Endothelial cell (in vitro differentiated cells): ENCODE results near the gene ADAM12. TPM values are rescaled to one million over a fixed set of nuclear protein-coding genes. Genes with fewer than 3 reads are reported as not detected.

ENCODE experiments used
- DNase-seq: peaks from one replicate; pipeline ENCODE4 v3.0.0; 2021; ENCODE audit warnings: low spot score
- H3K27ac Mint-ChIP-seq: one replicate; pipeline ENCODE4 v1.8.0; 2021; ENCODE audit warnings: mixed read lengths, inconsistent platforms; ENCODE audit not compliant: unreplicated experiment
- H3K27me3 Mint-ChIP-seq: one replicate; pipeline ENCODE4 v1.8.0; 2021; ENCODE audit warnings: mild to moderate bottlenecking, moderate library complexity, mixed read lengths, inconsistent platforms; ENCODE audit not compliant: unreplicated experiment
- H3K36me3 Mint-ChIP-seq: one replicate; pipeline ENCODE4 v1.8.0; 2021; ENCODE audit warnings: mild to moderate bottlenecking, low read depth, mixed read lengths, inconsistent platforms; ENCODE audit not compliant: unreplicated experiment
- H3K4me1 Mint-ChIP-seq: one replicate; pipeline ENCODE4 v1.8.0; 2021; ENCODE audit warnings: mild to moderate bottlenecking, mixed read lengths, inconsistent platforms; ENCODE audit not compliant: unreplicated experiment
- H3K4me3 Mint-ChIP-seq: one replicate; pipeline ENCODE4 v1.8.0; 2021; ENCODE audit warnings: mild to moderate bottlenecking, mixed read lengths, inconsistent platforms; ENCODE audit not compliant: unreplicated experiment
- H3K9me3 Mint-ChIP-seq: one replicate; pipeline ENCODE4 v1.8.0; 2021; ENCODE audit warnings: mixed read lengths, inconsistent platforms; ENCODE audit not compliant: unreplicated experiment
- total RNA-seq: library from RNA; stranded (reverse); fragmentation: NEBNext Ultra II Directional; extraction: Animal tissue kit (Norgen Biotek cat#: 25700); gene quantifications from one replicate; pipeline ENCODE4 v1.2.1, GENCODE V29; 2021; ENCODE audit not compliant: unreplicated experiment
- TF ChIP-seq, protein P1 (sequence below): fragments of 200-600 bp; sonication (generic); IDR thresholded peaks from one replicate; pipeline ENCODE4 v1.5.0; 2021; ENCODE audit warnings: antibody characterized with exemption; ENCODE audit not compliant: unreplicated experiment

ADAM12 gene
- total RNA-seq, 1 donor from 2014 or later: 9.0 TPM

DNA sequence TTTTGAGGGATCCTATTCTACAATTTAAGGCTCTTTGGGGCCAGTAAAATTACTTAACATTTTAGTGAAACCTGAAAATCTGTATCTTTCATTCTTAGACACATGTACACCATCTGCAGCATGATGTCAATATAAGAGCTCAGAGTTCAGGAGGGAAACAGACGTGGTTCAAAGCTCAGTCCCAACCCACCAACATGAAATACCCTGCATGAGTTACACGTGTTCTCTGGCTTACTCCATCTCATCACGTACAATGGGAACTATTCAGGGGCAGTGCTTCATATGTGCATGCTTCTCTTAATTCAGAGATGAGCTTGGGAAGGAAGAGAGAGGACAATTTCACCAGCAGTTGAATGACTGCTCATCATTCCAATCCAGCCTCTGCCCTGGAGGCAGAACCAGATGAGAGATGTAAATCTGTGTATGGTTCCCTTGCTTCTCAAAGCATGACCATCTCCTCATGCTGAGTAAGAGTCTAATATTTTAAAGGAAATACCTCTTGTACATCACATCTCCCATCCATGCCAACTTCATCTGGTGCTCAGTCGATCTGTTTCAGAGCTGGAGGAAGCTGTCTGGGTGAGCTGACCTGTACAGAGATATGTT, 29.0 kb upstream of the ADAM12 start:
- Mint-ChIP-seq H3K9me3 (no peaks in the 10 kb centered on the region), H3K36me3 (no peaks in the 10 kb centered on the region)

GRCh38 chr10:126409821-126410220, 21.5 kb upstream of the ADAM12 start:
- no peak overlapping the region for H3K4me3 Mint-ChIP-seq
- no peak for DNase-seq
- TF ChIP-seq, protein P1, sequence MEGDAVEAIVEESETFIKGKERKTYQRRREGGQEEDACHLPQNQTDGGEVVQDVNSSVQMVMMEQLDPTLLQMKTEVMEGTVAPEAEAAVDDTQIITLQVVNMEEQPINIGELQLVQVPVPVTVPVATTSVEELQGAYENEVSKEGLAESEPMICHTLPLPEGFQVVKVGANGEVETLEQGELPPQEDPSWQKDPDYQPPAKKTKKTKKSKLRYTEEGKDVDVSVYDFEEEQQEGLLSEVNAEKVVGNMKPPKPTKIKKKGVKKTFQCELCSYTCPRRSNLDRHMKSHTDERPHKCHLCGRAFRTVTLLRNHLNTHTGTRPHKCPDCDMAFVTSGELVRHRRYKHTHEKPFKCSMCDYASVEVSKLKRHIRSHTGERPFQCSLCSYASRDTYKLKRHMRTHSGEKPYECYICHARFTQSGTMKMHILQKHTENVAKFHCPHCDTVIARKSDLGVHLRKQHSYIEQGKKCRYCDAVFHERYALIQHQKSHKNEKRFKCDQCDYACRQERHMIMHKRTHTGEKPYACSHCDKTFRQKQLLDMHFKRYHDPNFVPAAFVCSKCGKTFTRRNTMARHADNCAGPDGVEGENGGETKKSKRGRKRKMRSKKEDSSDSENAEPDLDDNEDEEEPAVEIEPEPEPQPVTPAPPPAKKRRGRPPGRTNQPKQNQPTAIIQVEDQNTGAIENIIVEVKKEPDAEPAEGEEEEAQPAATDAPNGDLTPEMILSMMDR: no peak
- H3K27me3 Mint-ChIP-seq: no peaks in the 10 kb centered on the region
- H3K4me1 Mint-ChIP-seq: peaks cover 20% of the 10 kb centered on the region
- no peaks in the 10 kb centered on the region for H3K36me3 Mint-ChIP-seq
- no peak overlapping the region for H3K27ac Mint-ChIP-seq
- H3K9me3 Mint-ChIP-seq: no peaks in the 10 kb centered on the region

More for the DNA sequence above, 29.0 kb upstream of the ADAM12 start:
- TF ChIP-seq, protein P1: no peak
- Mint-ChIP-seq H3K27me3 (no peaks in the 10 kb centered on the region), H3K4me1 (no peaks in the 10 kb centered on the region), H3K27ac (no peak overlapping the region), H3K4me3 (no peak overlapping the region)
- no peak for DNase-seq

DNA sequence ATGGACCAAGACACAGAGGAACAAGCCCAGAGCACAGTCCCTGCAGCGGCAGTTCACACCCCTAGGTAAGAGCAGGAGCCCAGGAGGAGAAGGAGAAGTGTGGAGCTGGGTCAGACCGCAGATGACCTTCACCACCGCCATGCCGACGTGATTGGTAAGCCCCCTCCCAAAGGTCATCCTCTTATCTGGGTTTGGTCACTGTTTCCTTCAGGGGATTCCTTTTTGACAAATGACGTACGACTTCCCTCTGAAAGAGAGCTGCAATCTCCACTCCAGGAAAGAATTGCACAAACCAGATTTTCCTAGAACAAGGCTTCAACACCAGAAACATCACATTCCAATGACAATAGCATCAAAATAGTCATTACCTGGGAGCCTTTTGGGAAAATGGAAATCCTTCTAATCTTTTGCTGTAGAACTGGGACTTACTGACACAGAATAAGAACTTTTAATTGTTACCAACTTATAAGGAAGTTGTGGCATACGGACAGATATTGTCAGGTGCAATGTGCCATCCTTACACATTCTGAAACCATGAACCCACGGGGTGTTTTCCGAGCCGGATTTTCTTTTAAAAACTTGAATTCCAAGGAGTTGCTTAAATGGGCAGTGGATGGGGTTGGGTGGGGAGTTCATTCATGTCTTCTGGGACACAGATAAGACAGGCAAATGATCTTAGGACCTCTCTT, 20.8 kb upstream of the ADAM12 start:
- Mint-ChIP-seq H3K36me3 (no peaks in the 10 kb centered on the region), H3K4me3 (no peak overlapping the region), H3K27me3 (no peaks in the 10 kb centered on the region), H3K9me3 (no peaks in the 10 kb centered on the region), H3K4me1 (peaks cover 20% of the 10 kb centered on the region), H3K27ac (no peak overlapping the region)
- no peak for DNase-seq
- TF ChIP-seq, protein P1: no peak

- DNase-seq: no peak
- H3K36me3 Mint-ChIP-seq: no peaks in the 10 kb centered on the region
- H3K4me3 Mint-ChIP-seq: no peak overlapping the region
- no peaks in the 10 kb centered on the region for H3K9me3 Mint-ChIP-seq
- TF ChIP-seq, protein P1: no peak
- no peak overlapping the region for H3K27ac Mint-ChIP-seq
- no peaks in the 10 kb centered on the region for H3K27me3 Mint-ChIP-seq
- H3K4me1 Mint-ChIP-seq: peaks cover 31% of the 10 kb centered on the region
Measured at GRCh38 chr10:126407831-126408230, 19.6 kb upstream of the ADAM12 start.

GRCh38 chr10:126405239-126405775, 17.0 kb upstream of the ADAM12 start:
- H3K4me1 Mint-ChIP-seq: peaks cover 44% of the 10 kb centered on the region
- peak overlapping the region; percentile 43 for H3K27ac Mint-ChIP-seq
- H3K36me3 Mint-ChIP-seq: no peaks in the 10 kb centered on the region
- no peak overlapping the region for H3K4me3 Mint-ChIP-seq
- no peaks in the 10 kb centered on the region for H3K27me3 Mint-ChIP-seq
- TF ChIP-seq, protein P1: no peak
- DNase-seq: no peak
- H3K9me3 Mint-ChIP-seq: no peaks in the 10 kb centered on the region
